HTERT RPE-1 (cell line): ENCODE results near the gene KIFC3.

Source experiments
- in situ Hi-C: fragments of 300-500 bp; cut with MboI; formaldehyde crosslinking; loops from 4 replicates; pipeline ENCODE4 v1.14.3; 2020; ENCODE audit warnings: low sequenced_read_pairs

The KIFC3 gene

DNA sequence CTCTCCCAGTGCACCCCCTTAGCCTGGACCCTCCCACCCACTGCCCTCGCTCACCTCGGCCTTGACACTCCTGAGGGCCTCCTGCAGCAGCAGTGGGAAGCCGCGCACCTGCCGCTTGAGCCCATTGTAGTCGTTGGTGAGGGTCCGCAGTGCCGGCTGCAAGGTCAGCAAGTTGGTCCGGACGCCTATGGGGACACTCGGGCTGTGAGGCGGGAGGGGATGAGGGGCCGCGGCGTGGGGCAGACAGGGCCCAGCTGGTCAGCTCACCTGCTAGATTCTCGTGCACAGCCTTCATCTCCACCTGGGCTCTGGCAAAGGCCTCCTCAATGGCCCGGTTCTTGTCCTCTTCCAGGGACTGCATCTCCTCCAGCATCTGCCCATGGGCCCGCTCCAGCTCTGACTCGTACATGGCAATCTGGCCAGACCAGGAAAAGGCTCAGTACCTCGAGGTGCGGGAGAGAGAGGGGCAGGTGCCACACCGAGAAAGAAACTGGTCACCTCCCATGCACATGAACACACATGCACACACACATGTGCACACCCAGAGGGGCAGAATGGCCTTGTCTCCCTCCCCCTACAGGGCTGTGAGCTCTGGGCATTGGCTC is 32.6 kb downstream of the KIFC3 start:
- in situ Hi-C loops = no loop called here

DNA sequence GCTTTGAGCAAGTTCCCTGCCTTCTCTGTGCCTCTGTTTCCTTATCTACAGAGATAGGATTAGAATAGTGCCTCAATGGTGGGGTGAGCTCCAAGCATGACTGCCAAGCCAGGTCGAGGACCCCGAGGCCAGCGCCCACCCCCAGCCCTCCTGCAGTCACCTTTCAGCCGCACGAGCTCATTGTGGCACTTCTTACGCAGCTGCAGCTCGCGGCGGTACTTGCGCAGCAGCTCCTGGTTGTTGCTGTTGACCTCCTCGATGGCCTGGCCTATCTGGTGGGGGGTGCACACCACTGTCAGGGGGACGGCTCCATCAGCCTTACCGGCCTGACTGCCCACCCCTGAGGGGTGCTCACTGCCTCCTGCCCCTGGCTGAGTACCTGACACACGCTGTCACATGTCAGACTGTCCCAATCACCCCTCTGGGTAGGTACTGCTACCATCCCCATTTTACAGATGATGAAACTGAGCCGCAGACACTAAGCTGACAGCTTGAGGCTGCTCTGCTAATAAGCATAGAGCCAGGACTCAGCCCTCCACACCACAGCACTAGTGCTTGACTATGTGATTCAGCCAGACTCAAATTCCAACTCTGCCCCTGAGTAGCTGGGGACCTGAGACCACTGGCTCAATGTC is 35.5 kb downstream of the KIFC3 start:
- in situ Hi-C loops = no loop called here

DNA sequence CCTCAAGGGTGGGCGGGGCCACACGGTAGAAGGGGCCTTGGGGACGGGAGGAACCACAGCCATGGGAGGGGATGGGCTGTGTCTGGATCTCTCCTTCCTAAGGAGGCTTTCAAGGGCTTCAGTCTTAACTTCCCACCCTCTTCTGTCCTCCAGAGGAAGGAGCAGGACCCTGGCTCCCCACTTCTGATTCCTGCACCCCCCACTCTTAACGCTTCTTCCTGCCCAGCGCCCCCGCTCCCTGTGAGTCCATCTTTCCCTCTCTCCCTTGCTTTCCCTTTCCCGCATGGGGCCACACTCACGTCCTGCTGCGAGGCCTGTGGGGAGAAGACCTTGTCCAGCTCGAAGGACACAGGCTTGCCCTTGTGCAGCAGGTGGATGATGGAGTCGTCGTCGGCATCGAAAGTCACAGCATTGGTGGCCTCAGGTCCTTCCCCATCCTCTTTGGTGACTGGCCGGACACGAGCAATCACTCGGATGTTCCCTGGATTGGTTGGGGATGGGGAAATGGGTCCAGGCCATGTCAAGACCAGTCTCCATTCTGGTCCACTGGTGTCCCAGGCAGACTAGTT is 37.0 kb downstream of the KIFC3 start:
- in situ Hi-C loops = no loop called here

DNA sequence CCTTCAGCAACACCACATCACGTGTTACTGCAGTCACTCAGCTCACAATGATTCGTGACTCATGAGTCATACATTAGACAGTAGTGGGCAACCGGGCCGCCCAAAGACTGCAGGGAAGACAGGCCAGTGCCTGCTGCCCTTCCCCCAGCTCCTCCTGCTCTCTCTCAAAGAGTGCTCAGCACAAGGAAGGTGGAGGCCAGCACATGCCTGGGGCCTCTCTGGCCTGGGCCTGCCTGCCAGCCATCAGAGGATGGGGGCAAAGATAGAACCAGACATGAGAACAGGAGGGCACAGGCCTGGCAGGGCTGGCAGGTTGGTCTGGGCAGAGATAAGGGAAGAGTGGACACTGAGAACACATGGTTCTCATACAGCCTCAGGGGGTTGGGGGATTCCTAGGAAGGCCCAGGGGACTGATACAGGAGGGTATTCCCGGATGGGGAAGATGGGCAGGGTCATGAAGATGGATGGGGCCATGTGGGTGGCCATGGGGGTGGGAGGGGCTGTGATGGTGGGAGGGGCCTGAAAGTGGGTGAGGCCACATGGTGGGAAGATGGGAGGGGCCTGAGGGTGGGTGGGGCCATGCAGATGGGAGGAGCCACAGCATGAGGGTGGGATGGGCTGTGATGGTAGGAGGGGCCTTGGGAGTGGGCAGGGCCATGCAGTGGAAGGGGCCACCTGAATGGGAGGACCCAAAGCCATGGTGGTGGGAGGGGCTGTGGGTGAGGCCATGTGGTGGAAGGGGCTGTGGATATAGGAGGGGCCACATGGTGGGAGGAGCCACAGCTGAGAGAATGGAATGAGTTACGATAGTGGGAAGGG is 37.7 kb downstream of the KIFC3 start:
- in situ Hi-C loops = no loop called here

- in situ Hi-C loops = no loop called here
These were observed 38.3 kb downstream of the KIFC3 start for GRCh38 chr16:57764006-57764340.

- in situ Hi-C loops = no loop called here
These were observed 38.8 kb downstream of the KIFC3 start for GRCh38 chr16:57763285-57764005.

- in situ Hi-C loops = no loop called here
These were observed 39.8 kb downstream of the KIFC3 start for GRCh38 chr16:57762365-57763040.

DNA sequence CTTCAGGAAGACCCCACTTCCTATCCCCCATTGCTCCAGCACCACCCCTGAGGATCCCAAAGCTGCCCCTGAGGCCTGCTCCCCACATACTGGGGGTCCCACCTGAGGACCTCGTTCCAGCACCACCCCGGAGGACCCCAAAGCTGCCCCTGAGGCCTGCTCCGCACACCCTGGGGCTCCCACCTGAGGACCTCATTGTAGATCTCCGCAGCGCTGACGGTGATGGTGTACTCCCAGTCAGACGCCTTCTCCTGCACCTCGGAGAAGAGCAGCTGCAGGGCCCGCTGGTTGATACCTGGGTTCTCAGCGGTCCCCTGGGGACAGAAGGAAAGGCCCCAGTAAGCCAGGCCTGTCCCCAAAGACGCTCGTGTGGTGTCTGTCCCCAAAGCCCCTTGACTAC is 40.3 kb downstream of the KIFC3 start:
- in situ Hi-C loops = no loop called here

DNA sequence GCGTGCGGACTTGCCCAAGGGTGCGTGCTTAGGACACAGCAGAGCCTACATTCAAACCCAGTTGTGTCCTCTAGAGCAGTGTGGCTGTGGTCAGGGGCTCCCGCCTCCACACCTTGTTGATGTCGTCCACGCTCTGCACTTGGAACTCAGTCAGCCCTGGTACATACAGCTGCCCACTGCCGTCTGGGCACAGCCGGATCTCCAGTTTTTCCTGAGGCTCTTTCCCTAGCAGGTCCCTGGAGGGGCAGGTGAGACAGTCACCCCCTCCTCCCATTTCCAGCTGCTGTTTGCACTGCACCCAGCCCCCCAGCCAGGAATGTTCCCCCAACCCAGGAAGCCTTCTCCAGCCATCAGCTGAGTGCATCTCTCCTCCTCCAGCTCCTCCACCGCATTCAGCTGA is 41.0 kb downstream of the KIFC3 start:
- in situ Hi-C loops = no loop called here

- in situ Hi-C loops = no loop called here
These were observed 41.7 kb downstream of the KIFC3 start for GRCh38 chr16:57760357-57761160.

DNA sequence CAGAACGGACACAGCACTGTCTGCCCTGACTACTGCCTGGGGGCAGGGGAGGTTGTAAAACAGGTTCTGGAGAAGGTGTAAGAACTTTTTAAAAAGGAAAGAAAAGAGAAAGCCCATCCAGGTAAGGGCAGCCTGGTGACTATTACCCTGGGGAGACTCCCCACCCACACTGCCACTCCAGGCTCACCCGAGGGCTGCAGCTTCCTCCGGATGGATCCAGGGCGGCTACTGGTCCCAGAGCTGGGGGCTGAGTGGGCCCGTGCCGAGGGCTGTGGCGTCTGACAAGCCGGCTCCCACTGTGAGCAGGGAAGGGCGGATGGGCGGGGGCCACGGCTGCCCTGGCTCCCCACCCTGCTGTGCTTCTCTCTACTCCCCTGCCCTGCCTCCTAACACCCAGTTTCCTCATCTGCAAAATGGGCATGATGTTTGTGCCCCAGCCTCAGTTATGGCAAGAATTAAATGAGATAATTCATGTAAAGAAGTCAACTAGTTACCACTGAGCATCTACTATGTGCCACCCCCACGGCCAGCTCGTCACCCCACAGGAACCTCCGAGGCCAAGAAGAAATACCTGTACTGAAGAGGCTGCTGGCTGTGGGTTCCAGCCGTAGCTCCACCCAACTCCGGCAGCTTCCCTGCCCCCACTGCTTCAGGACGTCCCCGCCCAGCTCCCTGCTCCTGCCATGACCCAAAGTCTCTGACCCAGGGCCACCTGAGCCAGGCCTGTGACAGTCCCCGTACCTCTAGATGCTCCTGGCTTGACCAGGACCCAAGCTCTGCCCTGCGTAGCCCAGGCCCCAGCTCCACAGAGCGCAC is 42.5 kb downstream of the KIFC3 start:
- in situ Hi-C loops = no loop called here

DNA sequence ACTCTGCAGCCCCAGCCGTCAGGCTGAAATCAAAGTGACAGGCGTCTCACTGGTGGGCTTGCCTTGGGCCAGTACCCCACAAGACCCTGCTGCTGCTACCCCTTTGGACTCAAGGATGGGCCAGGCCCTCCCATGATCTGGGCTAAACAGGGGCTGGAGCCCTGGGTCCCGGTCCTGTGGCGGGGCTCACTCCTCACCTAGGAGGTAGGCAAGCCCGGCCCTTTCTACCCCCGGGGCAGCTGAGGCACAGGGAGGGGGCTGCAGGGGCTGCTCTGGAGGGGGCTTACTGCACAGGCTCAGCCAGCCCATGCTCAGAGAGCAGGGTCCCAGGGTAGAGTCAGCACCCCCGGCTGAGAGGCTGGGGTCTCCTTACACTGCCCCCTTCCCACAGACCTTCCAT is 43.2 kb downstream of the KIFC3 start:
- in situ Hi-C loops = no loop called here

DNA sequence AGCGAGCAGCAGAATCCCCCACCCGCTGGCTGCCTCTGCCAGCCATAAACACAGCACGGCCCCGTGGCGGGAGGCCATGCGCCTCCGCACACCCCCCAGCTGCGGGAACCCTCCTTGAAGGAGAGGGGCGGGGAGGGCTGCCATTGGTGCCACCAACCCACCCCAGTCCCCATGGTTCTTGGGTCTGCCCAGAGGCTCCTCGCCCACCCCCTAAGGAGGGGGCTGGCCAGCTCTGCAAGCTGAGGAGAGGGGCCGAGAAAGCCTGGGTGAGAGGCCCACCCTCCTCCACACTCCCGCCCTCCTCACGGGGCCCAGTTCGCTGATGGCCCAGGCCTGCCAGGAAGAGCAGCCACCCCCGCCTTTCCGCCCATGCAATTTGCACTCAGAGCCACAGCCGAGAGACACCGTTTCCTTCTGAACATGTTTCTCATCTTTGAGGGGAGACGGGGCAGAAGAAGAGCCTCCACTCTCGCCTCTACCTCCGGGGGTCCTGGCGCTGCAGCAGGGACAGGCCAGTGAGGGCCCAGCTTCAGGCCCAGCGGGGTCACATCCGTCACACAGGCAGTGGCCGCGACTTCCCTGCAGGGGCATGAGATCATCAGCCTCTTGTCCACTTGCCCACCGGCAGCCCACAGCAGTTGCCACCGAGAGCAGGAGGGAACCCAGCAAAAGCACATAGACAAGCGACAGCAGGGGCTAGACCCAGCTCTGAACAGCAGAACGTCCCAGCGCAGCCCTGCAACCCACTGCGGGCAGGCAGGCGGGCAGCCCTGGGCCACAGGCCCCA is 43.8 kb downstream of the KIFC3 start:
- in situ Hi-C loops = no loop called here

DNA sequence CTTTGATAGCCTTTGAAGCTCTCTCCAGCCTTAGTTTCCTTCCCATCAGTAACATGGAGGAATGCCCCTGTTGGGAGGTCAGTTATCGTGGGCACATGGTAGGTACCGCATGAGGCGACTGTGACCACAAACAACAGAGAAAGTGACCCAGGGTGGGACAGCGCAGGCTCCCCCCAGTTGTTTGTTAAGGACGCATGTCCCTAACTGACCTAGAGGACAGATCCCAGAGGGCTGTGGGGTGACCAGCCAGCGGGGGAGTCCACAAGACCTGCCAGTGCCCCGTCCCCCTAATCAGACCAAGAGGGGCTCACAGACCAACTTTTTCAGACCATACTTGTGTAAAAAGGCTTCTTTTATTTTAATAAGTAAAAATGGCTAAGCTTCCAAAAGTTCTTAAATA is 44.4 kb downstream of the KIFC3 start:
- in situ Hi-C loops = no loop called here

GRCh38 chr16:57757326-57757786 is 44.9 kb downstream of the KIFC3 start:
- in situ Hi-C loops = no loop called here

DNA sequence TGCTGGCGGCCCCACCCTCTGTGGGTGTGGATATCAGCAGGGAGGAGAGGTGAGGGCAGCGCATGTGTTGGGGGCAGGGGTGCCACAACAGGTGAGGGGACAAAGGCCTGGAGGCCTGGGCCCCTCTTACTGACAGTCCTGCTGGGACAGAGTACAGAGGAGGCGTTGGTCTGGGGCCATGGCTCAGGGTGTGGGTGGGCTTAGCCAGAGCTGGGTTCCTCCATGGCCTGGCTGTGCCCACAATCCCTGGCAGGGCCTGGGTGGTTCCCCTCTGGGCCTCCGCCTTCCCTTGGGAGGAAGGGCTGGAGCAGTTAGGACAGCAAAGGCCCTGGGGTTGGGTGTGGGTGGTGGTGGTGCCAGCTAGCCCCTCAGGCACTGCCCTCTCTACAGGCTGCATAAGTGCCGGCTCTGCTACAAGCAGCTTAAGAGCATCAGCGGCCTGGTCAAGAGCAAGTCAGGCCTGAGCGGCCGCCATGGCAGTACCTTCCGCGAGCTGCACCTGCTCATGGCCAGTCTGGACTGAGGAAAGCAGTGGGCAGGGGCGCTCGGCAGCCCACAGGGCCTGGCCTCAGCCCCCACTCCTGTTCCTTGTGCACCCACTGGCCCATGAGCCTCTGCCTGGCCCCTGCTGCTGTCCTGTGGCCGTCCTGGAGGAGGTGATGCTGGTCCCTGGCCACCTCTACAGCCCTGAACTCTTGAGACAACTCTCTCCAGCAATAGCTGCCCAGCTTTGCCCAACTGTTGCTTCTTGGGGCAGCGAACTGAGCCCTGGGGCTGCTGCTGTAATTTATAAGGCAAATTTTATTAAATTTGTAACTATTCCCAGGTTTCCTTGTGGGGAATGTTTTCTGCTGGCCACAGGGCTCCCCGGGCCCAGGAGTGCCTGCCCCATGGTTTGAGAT is 45.6 kb downstream of the KIFC3 start:
- in situ Hi-C loops = no loop called here

GRCh38 chr16:57755726-57756423 is 46.4 kb downstream of the KIFC3 start:
- in situ Hi-C loops = no loop called here
